KMS-11 (cell line): ENCODE measurements around the gene GREM1.

Experiments used
- H2AFZ ChIP-seq: fragments of 200-600 bp; sonication (generic); 2 replicates; pipeline ENCODE4 v1.6.1; 2016; ENCODE audit warnings: antibody characterized with exemption, mixed run types, low read depth
- H3K27ac ChIP-seq: fragments of 200-600 bp; sonication (generic); 2 replicates; pipeline ENCODE4 v1.6.1; 2016; ENCODE audit warnings: mild to moderate bottlenecking, mixed run types
- H3K27me3 ChIP-seq: fragments of 200-600 bp; sonication (generic); 2 replicates; pipeline ENCODE4 v1.6.1; 2017; ENCODE audit warnings: mild to moderate bottlenecking, low read depth, mixed run types, moderate library complexity; ENCODE audit not compliant: insufficient read depth
- H3K36me3 ChIP-seq: fragments of 200-600 bp; sonication (generic); 2 replicates; pipeline ENCODE4 v1.6.1; 2017; ENCODE audit warnings: mild to moderate bottlenecking, mixed run types; ENCODE audit not compliant: insufficient read depth
- H3K4me1 ChIP-seq: fragments of 200-600 bp; sonication (generic); 2 replicates; pipeline ENCODE4 v1.6.1; 2016; ENCODE audit warnings: mild to moderate bottlenecking, low read depth, mixed run types; ENCODE audit not compliant: poor library complexity, severe bottlenecking
- H3K4me2 ChIP-seq: fragments of 200-600 bp; sonication (generic); 2 replicates; pipeline ENCODE4 v1.7.0; 2016; ENCODE audit warnings: mild to moderate bottlenecking, mixed run types
- H3K4me3 ChIP-seq: fragments of 200-600 bp; sonication (generic); IDR thresholded peaks from 2 replicates; pipeline ENCODE4 v1.6.1; 2017; ENCODE audit warnings: low read depth, low read length, mixed read lengths; ENCODE audit not compliant: insufficient read depth
- H3K79me2 ChIP-seq: fragments of 200-600 bp; sonication (generic); 2 replicates; pipeline ENCODE4 v1.6.1; 2016; ENCODE audit warnings: low read depth, mixed run types; ENCODE audit not compliant: insufficient read depth
- H3K9ac ChIP-seq: fragments of 200-600 bp; sonication (generic); 2 replicates; pipeline ENCODE4 v1.6.1; 2016; ENCODE audit warnings: mild to moderate bottlenecking, mixed run types
- H4K20me1 ChIP-seq: fragments of 200-600 bp; sonication (generic); 2 replicates; pipeline ENCODE4 v1.6.1; 2016; ENCODE audit warnings: mild to moderate bottlenecking, mixed run types; ENCODE audit not compliant: insufficient read depth
- TF ChIP-seq, protein P1 (sequence below): fragments of 200-600 bp; sonication (generic); conservative IDR thresholded peaks from 2 replicates; pipeline ENCODE4 v1.6.1; 2017; ENCODE audit warnings: low read depth, mild to moderate bottlenecking, antibody characterized with exemption, low read length, moderate library complexity, mixed read lengths

GREM1 gene

GRCh38 chr15:32717426-32718226, at the start of gene GREM1:
Gene GREM1 (plus strand): TSS chr15:32718004. CDS start chr15:32730691, 12,687 bp downstream.
- Histone ChIP-seq H3K4me1 (peaks cover 15% of the 10 kb centered on the region), H3K27ac (no peak within 1 kb of the TSS), H4K20me1 (no peaks in the 10 kb centered on the region), H3K36me3 (no peaks in the 10 kb centered on the region), H2AFZ (no peak within 1 kb of the TSS), H3K9ac (no peak within 1 kb of the TSS), H3K4me3 (no peak within 1 kb of the TSS), H3K4me2 (no peak within 1 kb of the TSS), H3K79me2 (no peaks in the 10 kb centered on the region), H3K27me3 (no peaks in the 10 kb centered on the region)
- TF ChIP-seq, protein P1, sequence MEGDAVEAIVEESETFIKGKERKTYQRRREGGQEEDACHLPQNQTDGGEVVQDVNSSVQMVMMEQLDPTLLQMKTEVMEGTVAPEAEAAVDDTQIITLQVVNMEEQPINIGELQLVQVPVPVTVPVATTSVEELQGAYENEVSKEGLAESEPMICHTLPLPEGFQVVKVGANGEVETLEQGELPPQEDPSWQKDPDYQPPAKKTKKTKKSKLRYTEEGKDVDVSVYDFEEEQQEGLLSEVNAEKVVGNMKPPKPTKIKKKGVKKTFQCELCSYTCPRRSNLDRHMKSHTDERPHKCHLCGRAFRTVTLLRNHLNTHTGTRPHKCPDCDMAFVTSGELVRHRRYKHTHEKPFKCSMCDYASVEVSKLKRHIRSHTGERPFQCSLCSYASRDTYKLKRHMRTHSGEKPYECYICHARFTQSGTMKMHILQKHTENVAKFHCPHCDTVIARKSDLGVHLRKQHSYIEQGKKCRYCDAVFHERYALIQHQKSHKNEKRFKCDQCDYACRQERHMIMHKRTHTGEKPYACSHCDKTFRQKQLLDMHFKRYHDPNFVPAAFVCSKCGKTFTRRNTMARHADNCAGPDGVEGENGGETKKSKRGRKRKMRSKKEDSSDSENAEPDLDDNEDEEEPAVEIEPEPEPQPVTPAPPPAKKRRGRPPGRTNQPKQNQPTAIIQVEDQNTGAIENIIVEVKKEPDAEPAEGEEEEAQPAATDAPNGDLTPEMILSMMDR = no peak

DNA sequence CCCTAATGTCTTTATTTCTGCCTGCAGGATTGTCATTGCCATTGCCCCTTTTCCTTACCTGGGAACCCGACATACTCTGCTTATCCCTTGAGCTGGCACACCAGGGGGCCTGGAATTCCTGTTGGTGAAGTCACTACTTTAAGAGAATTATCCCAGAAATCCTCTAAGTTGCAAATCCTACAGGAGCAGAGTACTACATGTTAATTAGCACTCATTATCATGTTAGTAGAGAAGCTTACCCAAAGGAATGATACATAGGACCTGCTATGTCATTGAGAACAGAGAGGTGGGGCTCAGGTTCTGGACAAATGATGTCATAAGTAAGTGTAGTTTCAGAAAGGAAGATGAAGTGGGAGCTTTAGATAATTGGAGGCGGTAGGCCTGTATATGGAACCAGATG, 48.9 kb upstream of the GREM1 start:
- no peaks in the 10 kb centered on the region for H3K4me1 ChIP-seq
- no peaks in the 10 kb centered on the region for H3K79me2 ChIP-seq
- H2AFZ ChIP-seq = no peak overlapping the region
- TF ChIP-seq, protein P1 = no peak
- no peaks in the 10 kb centered on the region for H4K20me1 ChIP-seq
- H3K4me2 ChIP-seq = no peak overlapping the region
- no peak overlapping the region for H3K27ac ChIP-seq
- H3K36me3 ChIP-seq = no peaks in the 10 kb centered on the region
- no peaks in the 10 kb centered on the region for H3K27me3 ChIP-seq
- H3K9ac ChIP-seq = no peak overlapping the region
- H3K4me3 ChIP-seq = no peak overlapping the region

- Histone ChIP-seq H3K27me3 (no peaks in the 10 kb centered on the region), H2AFZ (no peak overlapping the region), H3K27ac (no peak overlapping the region), H4K20me1 (no peaks in the 10 kb centered on the region), H3K36me3 (no peaks in the 10 kb centered on the region), H3K79me2 (no peaks in the 10 kb centered on the region), H3K4me3 (no peak overlapping the region), H3K9ac (no peak overlapping the region), H3K4me2 (no peak overlapping the region), H3K4me1 (no peaks in the 10 kb centered on the region)
- TF ChIP-seq, protein P1 = no peak
Measured at GRCh38 chr15:32669896-32670611, 47.8 kb upstream of the GREM1 start.

DNA sequence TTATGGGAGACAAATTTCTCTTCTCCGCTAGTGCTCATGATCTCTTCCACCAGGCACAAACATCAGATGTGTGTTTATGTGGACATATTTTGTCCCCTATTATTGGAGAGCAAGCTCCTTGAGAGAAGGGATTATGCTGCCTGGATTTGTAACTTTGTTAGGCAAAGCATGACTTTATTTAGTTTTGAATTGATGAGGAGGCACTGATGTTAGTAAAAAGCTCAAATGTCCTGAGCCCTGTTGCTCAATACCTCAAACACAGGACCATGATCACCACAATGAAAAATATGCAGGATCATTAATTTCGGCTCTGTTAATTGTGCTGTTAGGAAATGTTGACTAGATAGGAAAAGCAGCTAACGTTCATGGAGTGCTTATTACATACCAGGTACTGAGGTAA, 47.2 kb upstream of the GREM1 start:
- Histone ChIP-seq H3K27me3 (no peaks in the 10 kb centered on the region), H3K4me3 (no peak overlapping the region), H3K79me2 (no peaks in the 10 kb centered on the region), H3K36me3 (no peaks in the 10 kb centered on the region), H4K20me1 (no peaks in the 10 kb centered on the region), H2AFZ (no peak overlapping the region), H3K27ac (no peak overlapping the region), H3K4me1 (no peaks in the 10 kb centered on the region), H3K9ac (no peak overlapping the region), H3K4me2 (no peak overlapping the region)
- TF ChIP-seq, protein P1 = no peak
